Activated T-cell treated with anti-CD3 and anti-CD28 coated beads, Interleukin-2, amount 50 U/mL, for 48 hours (primary cell): ENCODE measurements around the gene ENO2.
"Not testable (repeated sequence)": the region's sequence is repeated elsewhere in the genome, so short reads cannot be mapped to it uniquely, and the experiment has no call there.

Source experiments
- DNase-seq, 2 experiments: peaks; one replicate each; pipeline ENCODE4 v3.0.0-alpha.2; 2020

ENO2 gene

GRCh38 chr12:6886206-6886999, 28.0 kb upstream of the ENO2 start:
- not testable (repeated sequence) for DNase-seq

DNA sequence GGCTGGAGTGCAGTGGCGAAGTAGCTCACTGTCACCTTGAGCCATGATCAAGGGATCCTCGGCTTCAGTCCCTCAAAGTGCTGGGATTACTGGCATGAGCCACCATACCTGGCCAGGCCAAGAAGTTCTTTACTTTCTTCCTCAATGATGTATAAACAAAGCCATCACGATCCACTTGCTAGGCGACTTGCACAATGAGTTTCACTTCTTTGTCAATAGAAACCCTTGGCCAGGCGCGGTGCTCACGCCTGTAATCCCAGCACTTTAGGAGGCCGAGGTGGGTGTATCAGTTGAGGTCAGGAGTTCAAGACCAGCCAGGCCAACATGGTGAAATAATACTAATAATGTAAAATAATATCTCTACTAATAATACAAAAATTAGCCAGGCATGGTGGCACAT, 26.9 kb upstream of the ENO2 start:
- DNase-seq: no peak

DNA sequence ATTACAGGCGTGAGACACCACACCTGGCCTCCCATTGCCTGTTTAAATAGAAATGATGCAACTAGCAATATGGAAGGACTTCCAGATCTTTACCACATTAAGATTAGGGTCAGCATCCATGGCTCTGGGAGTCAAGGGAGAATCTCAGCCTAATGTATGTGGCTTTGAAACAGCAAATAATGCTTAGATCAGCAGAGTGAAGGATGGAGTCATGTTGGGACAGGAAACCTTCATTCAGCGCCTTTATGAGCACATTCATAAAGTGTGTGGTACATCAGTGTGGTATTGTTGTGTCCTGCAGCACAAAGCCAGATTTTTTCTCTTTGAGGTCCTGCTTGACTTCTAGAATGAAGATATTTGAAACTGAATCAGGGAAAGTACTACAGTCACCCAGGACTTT, 26.0 kb upstream of the ENO2 start:
- no peak for DNase-seq

DNA sequence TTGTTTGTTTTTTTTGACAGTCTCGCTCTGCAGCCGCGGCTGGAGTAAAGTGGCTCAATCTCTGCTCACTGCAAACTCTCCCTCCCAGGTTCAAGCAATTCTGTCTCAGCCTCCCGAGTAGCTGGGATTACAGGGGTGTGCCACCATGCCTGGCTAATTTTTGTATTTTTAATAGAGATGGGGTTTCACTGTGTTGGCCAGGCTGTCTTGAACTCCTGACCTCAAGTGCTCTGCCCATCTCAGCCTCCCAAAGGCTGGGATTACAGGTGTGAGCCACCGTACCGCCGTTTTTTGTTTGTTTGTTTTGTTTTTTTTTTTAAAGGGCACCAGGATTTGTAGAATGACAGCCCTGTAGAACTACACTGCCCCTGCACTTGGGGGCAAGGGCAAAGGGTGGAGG, 25.6 kb upstream of the ENO2 start:
- DNase-seq: not testable (repeated sequence)

DNA sequence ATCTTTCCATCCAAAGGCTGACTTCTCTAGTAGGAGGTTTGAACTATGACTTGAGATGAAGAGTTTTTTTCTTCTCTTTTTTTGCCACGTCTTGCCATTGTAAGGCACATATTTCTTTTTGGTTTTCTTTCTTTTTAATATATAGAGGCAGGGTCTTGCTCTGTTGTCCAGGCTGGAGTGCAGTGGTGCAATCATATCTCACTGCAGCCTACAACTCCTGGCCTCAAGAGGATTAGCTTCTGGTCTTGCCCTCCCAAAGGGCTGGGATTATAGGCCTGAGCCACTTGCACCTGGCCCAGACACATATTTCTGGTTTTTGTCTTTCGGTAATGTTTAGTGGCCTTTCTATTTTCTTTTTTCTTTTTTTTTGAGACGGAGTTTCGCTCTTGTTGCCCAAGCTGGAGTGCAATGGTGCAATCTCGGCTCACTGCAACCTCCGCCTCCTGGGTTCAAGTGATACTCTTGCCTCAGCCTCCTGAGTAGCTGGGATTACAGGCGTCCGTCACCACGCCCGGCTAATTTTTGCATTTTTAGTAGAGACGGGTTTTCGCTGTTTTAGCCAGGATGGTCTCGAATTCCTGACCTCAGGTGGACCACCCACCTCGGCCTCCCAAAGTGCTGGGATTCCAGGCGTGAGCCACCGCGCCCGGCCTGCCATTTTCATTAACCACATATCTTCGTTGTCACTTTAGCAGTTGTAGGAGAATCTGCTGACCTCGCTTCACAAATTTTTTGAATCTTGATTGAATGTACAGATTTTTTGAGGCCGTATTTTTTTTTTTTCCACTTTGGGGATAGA, 24.4 kb upstream of the ENO2 start:
- not testable (repeated sequence) for DNase-seq

- peak; percentile 98 to 99 for DNase-seq
These were observed 23.4 kb upstream of the ENO2 start for GRCh38 chr12:6890789-6891645.

DNA sequence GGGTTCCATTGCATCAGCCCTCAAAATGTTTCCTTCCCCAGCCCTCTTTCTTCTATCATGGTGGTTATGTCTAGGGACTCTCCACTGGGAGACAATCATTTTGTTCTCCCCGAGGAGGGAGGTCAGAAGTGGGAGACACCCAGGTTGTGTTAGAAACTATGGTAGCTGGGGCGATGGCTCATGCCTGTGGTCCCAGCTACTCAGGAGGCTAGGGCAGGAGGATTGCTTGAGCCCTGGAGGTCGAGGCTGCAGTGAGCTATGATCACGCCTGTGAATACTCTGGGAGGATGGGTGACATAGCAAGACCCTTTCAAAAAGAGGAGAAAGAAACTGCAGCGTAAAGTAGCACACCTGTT, 22.8 kb upstream of the ENO2 start:
- peak in 1 of 2 experiments; percentile 48 for DNase-seq

DNA sequence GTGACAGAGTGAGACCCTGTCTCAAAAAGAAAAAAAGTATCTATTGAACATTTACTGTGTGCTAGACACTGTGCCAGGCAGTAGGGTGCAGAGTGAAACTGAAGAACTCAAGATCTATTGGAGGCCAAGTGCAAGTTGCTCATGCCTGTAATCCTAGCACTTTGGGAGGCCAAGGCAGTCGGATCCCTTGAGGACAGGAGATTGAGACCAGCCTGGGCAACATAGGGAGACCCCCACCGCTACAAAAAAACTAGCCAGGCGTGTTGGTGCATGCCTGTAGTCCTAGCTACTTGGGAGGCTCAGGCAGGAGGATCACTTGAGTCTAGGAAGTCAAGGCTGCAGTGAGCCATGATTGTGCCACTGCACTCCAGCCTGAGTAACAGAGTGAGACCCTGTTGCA, 21.7 kb upstream of the ENO2 start:
- not testable (repeated sequence) for DNase-seq

DNA sequence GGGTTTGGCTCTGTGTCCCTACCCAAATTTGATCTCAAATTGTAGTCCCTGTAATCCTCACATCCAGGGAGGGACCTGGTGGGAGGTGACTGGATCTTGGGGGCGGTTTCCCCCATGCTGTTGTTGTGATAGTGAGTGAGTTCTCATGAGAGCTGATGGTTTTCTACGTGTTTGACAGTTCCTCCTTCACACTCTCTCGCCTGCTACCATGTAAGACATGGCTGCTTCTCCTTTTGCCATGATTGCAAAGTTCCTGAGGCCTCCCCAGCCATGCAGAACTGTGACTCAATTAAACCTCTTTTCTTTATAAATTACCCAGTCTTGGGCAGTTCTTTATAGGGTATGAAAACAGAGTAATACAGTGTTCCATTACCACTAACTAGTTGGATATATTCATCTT, 20.1 kb upstream of the ENO2 start:
- no peak for DNase-seq

DNA sequence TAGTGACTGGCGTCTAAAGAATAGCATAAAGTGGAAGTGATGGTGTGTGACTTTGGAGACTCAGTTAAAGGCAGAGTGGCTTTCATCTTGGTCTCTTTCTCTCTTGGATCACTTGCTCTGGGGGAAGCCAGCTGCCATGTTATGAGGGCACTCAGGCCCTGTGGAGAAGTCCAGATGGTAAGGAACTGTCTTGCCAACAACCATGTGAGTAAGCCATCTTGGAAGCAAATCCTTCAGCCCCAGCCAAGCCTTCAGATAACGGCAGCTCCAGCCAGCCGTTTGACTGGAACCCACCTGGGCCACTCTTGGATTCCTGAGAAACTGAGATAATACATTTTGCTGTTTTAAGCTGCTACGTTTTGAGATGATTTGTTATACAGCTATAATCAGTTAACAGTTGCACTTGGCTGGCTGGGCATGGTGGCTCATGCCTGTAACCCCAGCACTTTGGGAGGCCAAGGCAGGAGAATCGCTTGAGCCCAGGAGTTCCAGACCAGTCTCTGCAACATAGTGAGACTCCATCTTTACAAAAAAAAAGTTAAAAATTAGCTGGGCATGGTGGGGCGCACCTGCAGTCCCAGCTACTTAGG, 17.4 kb upstream of the ENO2 start:
- DNase-seq: no peak

DNA sequence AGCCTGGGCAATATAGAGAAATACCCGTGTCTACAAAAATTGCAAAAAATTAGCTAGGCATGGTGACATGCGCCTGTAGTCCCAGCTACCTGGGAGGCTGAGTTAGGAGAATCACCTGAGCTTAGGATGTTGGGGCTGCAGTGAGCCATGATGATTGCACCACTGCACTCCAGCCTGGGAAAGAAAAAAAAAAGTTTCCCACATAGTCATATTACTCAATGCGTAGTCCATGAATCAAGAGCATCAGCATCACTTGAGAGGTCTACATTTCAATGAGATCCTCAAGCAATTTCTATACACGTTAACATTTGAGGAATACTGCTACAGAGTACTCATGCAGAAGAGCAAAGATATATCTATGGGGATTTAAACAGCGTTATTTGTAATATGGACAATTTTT, 15.0 kb upstream of the ENO2 start:
- no peak for DNase-seq

DNA sequence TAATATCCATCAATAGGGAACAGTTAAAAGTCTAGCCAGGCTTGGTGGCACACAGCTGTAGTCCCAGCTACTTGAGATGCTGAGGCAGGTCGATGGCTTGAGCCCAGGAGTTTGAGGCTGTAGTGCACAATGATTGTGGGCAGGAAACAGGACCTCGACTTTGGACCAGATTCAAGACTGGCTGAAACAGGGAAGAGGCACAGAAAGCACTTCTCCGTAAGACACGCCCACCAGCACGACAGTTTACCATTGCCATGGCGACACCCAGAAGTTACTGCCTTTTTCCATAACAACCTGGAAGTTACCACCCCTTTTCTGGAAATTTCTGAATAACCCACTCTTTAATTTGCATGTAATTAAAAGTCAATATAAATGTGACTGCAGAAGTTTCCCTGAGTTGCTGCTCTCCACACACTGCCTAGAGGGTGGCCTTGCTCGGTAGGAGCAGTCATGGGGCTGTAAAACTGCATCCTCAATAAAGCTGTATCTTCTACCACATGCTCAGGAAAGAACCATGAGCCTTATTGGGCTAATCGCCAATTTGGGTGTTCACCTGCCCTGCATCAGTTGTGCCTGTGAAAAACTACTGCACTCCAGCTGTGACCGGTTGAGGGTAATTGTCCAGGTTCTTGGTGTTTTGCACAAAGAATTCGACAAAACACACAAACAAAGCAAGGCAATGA, 14.4 kb upstream of the ENO2 start:
- no peak for DNase-seq

DNA sequence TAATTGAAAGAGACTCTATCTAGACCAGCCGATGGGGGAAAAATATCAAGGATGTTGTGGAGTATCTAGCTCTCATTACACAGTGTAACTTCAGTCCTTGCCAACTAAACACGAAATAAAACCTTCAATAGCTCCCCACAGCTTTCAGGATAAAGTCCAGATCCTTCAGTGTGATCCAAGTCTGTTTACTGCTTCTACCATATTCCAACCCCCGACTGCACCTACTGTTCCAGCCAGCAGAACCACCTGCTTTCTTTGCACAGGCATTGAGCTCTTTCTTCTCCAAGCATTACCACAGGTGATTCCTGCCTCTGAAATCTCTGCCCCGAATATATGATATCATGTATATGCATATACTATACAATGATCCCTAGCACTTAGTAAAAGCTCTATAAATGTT, 11.9 kb upstream of the ENO2 start:
- no peak for DNase-seq

GRCh38 chr12:6903722-6904121, 10.7 kb upstream of the ENO2 start:
- DNase-seq: no peak

GRCh38 chr12:6904280-6905276, 9.8 kb upstream of the ENO2 start, which contains the start of gene LRRC23:
LRRC23 (plus strand) TSS chr12:6904822; CDS start chr12:6905634, 812 bp downstream.
- DNase-seq: peak; percentile 98 to 99

GRCh38 chr12:6905414-6906040, 8.9 kb upstream of the ENO2 start:
- no peak for DNase-seq

DNA sequence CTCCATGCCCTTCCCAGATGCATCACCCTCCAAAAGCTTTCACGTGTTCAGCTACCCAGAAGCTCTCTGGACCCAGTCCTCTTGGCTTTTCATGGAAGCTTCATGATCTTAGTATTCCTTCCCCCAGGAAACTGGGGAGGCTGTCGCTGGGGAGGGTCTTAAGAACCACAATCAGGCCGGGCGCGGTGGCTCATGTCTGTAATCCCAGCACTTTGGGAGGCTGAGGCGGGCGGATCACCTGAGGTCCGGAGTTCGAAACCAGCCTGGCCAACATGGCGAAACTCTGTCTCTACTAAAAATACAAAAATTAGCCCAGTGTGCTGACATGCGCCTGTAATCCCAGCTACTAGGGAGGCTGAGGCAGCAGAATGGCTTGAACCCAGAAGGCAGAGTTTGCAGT, 6.2 kb upstream of the ENO2 start:
- DNase-seq: not testable (repeated sequence)

- no peak for DNase-seq
These were observed 4.8 kb upstream of the ENO2 start for GRCh38 chr12:6909421-6910145.

DNA sequence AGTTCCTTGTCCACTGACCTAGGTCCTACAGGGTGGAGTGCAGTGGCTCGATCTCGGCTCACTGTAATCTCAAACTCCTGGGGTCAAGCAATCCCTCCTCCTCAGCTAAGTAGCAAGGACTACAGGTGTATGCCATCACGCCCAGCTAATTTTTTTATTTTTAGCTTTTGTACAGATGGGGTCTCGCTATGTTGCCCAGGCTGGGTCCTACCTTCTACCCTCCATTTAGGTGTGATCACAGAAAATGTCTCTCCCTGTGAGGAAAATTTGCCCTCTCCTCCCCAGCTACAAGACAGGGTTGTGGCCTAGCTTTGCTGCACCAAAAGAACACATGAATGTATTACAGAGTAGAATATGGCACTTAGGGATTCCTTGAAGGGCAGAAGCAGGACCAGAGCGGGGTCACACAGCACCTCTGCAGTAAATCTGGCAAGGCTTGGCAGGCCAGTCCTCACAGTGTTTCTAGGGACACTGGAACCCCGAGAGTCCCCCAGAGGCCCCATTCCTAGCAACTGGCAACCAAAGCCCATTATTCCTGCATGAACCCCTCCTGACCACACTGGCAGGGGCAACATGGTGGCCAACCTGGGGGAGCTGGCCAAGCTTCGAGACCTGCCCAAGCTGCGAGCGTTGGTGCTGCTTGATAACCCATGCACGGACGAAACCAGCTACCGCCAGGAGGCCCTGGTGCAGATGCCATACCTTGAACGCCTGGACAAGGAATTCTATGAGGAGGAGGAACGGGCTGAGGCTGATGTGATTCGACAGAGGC, 2.0 kb upstream of the ENO2 start:
- no peak for DNase-seq
